ENCODE results near the gene CASP7. TPM values are rescaled to one million over a fixed set of nuclear protein-coding genes. Genes with fewer than 3 reads are reported as not detected.

Gene CASP7
- total RNA-seq, 1 experiment from 2014 or later, result 4.7 TPM

DNA sequence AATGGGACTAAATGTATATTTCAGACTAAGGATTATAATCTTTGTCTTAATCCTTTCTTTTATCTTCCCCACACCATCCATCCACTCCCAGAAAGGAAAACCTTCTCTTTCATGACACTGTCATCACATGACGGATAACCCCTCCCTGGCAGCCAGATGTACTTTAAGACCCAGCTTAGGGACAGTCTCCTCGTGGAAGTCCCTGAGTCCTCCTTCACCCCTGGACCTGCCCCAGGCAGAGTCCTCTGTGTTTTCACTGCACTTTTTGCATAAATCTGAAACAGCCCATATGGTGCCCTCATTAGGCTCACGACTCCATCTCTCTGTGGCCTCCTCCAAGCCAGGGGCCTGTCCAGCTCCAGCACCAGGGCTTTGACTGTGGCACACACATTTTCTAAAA lies 31.9 kb upstream of the CASP7 start:
- Histone ChIP-seq H3K23me2 (ENCODE audit: insufficient read length, low read depth, low read length, poor library complexity, severe bottlenecking) (no peaks in the 10 kb centered on the region), H4K91ac (ENCODE audit: insufficient read length, low read depth, low read length) (no peak overlapping the region), H2BK5ac (ENCODE audit: insufficient read length, low read length) (no peak overlapping the region), H3K9ac (ENCODE audit: extremely low read depth, insufficient read length, low read length) (no peak overlapping the region), H2BK12ac (ENCODE audit: insufficient read length, low read depth, low read length) (no peak overlapping the region), H3K18ac (ENCODE audit: insufficient read length, low read depth, low read length) (no peak overlapping the region), H3K14ac (ENCODE audit: insufficient read depth, low read length) (no peak overlapping the region), H3K9me3 (ENCODE audit: control insufficient read depth, low read depth, low read length) (no peaks in the 10 kb centered on the region), H2BK20ac (ENCODE audit: low read depth, low read length, poor library complexity, severe bottlenecking) (no peak overlapping the region), H3K79me1 (ENCODE audit: insufficient read depth, low read depth, low read length, poor library complexity, severe bottlenecking) (no peaks in the 10 kb centered on the region), H3K27ac (ENCODE audit: insufficient read length, low read depth, low read length) (no peak overlapping the region), H2AK5ac (ENCODE audit: insufficient read length, low read length) (no peak overlapping the region), H3T11ph (ENCODE audit: low read length) (no peak overlapping the region), H4K5ac (ENCODE audit: insufficient read length, low read depth, low read length) (no peak overlapping the region), H3K27me3 (ENCODE audit: insufficient read depth, low read length) (no peaks in the 10 kb centered on the region), H3K79me2 (ENCODE audit: insufficient read depth, low read length) (no peaks in the 10 kb centered on the region), H3K4me1 (ENCODE audit: insufficient read depth, low read length) (no peaks in the 10 kb centered on the region), H4K20me1 (ENCODE audit: control insufficient read depth, insufficient read depth, insufficient read length) (no peaks in the 10 kb centered on the region), H3K4ac (ENCODE audit: low read depth, low read length) (no peak overlapping the region), H4K8ac (replicated peaks; ENCODE audit: insufficient read length, low read depth, low read length) (no peak overlapping the region), H2BK120ac (ENCODE audit: low read depth, low read length, poor library complexity, severe bottlenecking) (no peak overlapping the region), H2AFZ (ENCODE audit: low read length) (no peak overlapping the region), H2BK15ac (ENCODE audit: low read depth, low read length) (no peak overlapping the region), H3K23ac (ENCODE audit: insufficient read length, low read depth, low read length) (no peak overlapping the region), H3K4me2 (ENCODE audit: insufficient read depth, insufficient read length, low read length) (no peak overlapping the region), H3K56ac (ENCODE audit: insufficient read length, low read depth, low read length) (no peak overlapping the region)
- TF ChIP-seq, protein P1, sequence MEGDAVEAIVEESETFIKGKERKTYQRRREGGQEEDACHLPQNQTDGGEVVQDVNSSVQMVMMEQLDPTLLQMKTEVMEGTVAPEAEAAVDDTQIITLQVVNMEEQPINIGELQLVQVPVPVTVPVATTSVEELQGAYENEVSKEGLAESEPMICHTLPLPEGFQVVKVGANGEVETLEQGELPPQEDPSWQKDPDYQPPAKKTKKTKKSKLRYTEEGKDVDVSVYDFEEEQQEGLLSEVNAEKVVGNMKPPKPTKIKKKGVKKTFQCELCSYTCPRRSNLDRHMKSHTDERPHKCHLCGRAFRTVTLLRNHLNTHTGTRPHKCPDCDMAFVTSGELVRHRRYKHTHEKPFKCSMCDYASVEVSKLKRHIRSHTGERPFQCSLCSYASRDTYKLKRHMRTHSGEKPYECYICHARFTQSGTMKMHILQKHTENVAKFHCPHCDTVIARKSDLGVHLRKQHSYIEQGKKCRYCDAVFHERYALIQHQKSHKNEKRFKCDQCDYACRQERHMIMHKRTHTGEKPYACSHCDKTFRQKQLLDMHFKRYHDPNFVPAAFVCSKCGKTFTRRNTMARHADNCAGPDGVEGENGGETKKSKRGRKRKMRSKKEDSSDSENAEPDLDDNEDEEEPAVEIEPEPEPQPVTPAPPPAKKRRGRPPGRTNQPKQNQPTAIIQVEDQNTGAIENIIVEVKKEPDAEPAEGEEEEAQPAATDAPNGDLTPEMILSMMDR (conservative IDR thresholded peaks at IDR 0.05), result no peak
- Mint-ChIP-seq H3K4me1 (peaks cover 0 to 6% of the 10 kb centered on the region in 2 experiments; a peak in 1 of 4 replicates), H3K9me3 (no peaks in the 10 kb centered on the region), H3K27me3 (ENCODE audit: low read depth) (peaks cover 8% of the 10 kb centered on the region), H3K27ac (no peak overlapping the region), H3K36me3 (ENCODE audit: insufficient read depth in 1 of 3, low read depth in 3 of 3) (no peaks in the 10 kb centered on the region), H3K4me3 (no peak overlapping the region)
- WGBS (ENCODE audit: extremely low coverage, insufficient read length, low lambda C conversion rate), result no CpG with 5 or more reads among the region's 3 CpGs
- DNase-seq, result no peak

All from H9 (cell line).